Omental fat pad (tissue), 4 donors: ENCODE data around the gene GIT1. TPM values are rescaled to one million over a fixed set of nuclear protein-coding genes. Genes with fewer than 3 reads are reported as not detected.

ENCODE experiments used
- ATAC-seq: fragments of 150-250 bp; one replicate; pipeline ENCODE4 v1.9.1; 2016; ENCODE audit warnings: mild to moderate bottlenecking, moderate library complexity; ENCODE audit not compliant: low FRiP score
- DNase-seq: peaks from one replicate; pipeline ENCODE4 v3.0.0-alpha.2; 2019; ENCODE audit warnings: low spot score
- CTCF ChIP-seq, 3 donors: fragments of 450-650 bp; IDR thresholded peaks; one replicate each; pipeline ENCODE4 v1.5.1; 2016 to 2017; ENCODE audit warnings: antibody characterized with exemption in 3 of 3, mild to moderate bottlenecking in 3 of 3, moderate library complexity in 2 of 3
- total RNA-seq, 4 donors: library from RNA; depleted of rRNA; stranded (reverse); fragments of >200 nt; gene quantifications; one replicate each; pipeline ENCODE4 v1.1.0, GENCODE V29; 2016

GIT1 gene
- total RNA-seq, 4 donors from 2014 or later = 24.4 to 73.6 (median 37.3) TPM

- TF ChIP-seq CTCF (IDR thresholded peaks at IDR 0.05) = no peak
- ATAC-seq (no peak), DNase-seq (no peak)
These were observed 5.9 kb downstream of the GIT1 start for GRCh38 chr17:29583324-29584248.

GRCh38 chr17:29582772-29583171 is 6.7 kb downstream of the GIT1 start:
- no peak for TF ChIP-seq CTCF (IDR thresholded peaks at IDR 0.05)
- ATAC-seq = no peak

GRCh38 chr17:29582254-29582765 is 7.1 kb downstream of the GIT1 start:
- no peak for DNase-seq
- TF ChIP-seq CTCF (IDR thresholded peaks at IDR 0.05) = no peak
- ATAC-seq = no peak

More at GRCh38 chr17:29582772-29583171, 6.7 kb downstream of the GIT1 start:
- DNase-seq = no peak

GRCh38 chr17:29581583-29582253 is 7.7 kb downstream of the GIT1 start:
- ATAC-seq = no peak
- TF ChIP-seq CTCF (IDR thresholded peaks at IDR 0.05) = no peak
- DNase-seq = no peak

- peak; percentile 87 for DNase-seq
- ATAC-seq = peak; percentile 63
- peak in 2 of 3 donors; percentile 38 to 80 for TF ChIP-seq CTCF (IDR thresholded peaks at IDR 0.05)
These were observed 9.3 kb downstream of the GIT1 start for GRCh38 chr17:29579866-29580771.
